HepG2 (cell line): ENCODE results near the gene LSR. TPM values are rescaled to one million over a fixed set of nuclear protein-coding genes. Genes with fewer than 3 reads are reported as not detected.

Experiments
- ATAC-seq: fragments of 200-7000 bp; cut with Tn5 transposase; 3 replicates; pipeline ENCODE4 v1.9.1; 2020; ENCODE audit warnings: mild to moderate bottlenecking, moderate library complexity
- BruUV-seq: library from RNA; stranded (reverse); fragments of 400-500 nt; replicated peaks from 2 replicates; lab custom pipeline; 2021; lab: Mats Ljungman, UMichigan
- CTCF ChIA-PET: fragments of 300-600 bp; formaldehyde crosslinking; extraction: SDS; loops from one replicate; lab custom pipeline; 2021; ENCODE audit warnings: low total read pairs, inconsistent platforms, low intra/inter-chr PET ratio; lab: Yijun Ruan, JAX
- POLR2A ChIA-PET: fragments of 350-600 bp; sonication (Branson Sonifier 250); formaldehyde crosslinking; loops from one replicate; lab custom pipeline; 2020; ENCODE audit warnings: antibody characterized with exemption, inconsistent platforms; lab: Yijun Ruan, JAX
- DNase-seq: peaks from one replicate; pipeline ENCODE4 v3.0.0-alpha.2; 2015; ENCODE audit warnings: low spot score
- FAIRE-seq: peaks from 3 replicates; lab custom pipeline; 2011; peaks lifted over from hg19 to GRCh38; lab: Jason Lieb, UNC
- H2AFZ ChIP-seq: one replicate; pipeline ENCODE4 v1.6.1; 2011; ENCODE audit warnings: low read length, inconsistent platforms
- H3K27ac ChIP-seq: fragments of 300-600 bp; 3 replicates; pipeline ENCODE4 v1.8.0; 2011; ENCODE audit warnings: mixed run types, mild to moderate bottlenecking, mixed read lengths, low read length, inconsistent platforms; ENCODE audit not compliant: insufficient read depth; ENCODE audit errors: extremely low read length
- H3K27me3 ChIP-seq, 2 experiments: fragments of 200-600 bp in 1 of 2; 2 replicates in 1 of 2; 3 replicates in 1 of 2; pipeline versions ENCODE4 v1.6.0 to v1.8.0; 2011; ENCODE audit warnings: low read length in 2 of 2, mild to moderate bottlenecking in 2 of 2, moderate library complexity in 2 of 2, inconsistent platforms in 1 of 2; ENCODE audit not compliant: insufficient read depth in 2 of 2, control insufficient read depth in 1 of 2
- H3K36me3 ChIP-seq, 2 experiments: fragments of 200-600 bp in 1 of 2; replicated peaks in 1 of 2; 2 replicates in 1 of 2; 3 replicates in 1 of 2; pipeline versions ENCODE4 v1.5.1 to v1.8.0; 2011; ENCODE audit warnings: low read length in 2 of 2, inconsistent platforms in 1 of 2; ENCODE audit not compliant: insufficient read depth in 2 of 2, control insufficient read depth in 1 of 2
- H3K4me1 ChIP-seq: 2 replicates; pipeline ENCODE4 v1.5.1; 2012; ENCODE audit warnings: low read length, inconsistent platforms; ENCODE audit not compliant: insufficient read depth
- H3K4me2 ChIP-seq: 2 replicates; pipeline ENCODE4 v1.6.0; 2011; ENCODE audit warnings: low read depth, low read length, inconsistent platforms
- H3K4me3 ChIP-seq, 3 experiments: fragments of 200-600 bp in 1 of 3; sonication (generic), shearing (Covaris generic) in 1 of 3; replicated peaks in 1 of 3; 2 replicates each; pipeline ENCODE4 v1.5.1; 2011 to 2016; ENCODE audit warnings: low read length in 3 of 3, inconsistent platforms in 2 of 3, low read depth in 2 of 3, mild to moderate bottlenecking in 2 of 3, control low read depth in 1 of 3, mixed read lengths in 1 of 3; ENCODE audit not compliant: insufficient read depth in 1 of 3
- H3K79me2 ChIP-seq: one replicate; pipeline ENCODE4 v1.6.1; 2011; ENCODE audit warnings: low read length, inconsistent platforms; ENCODE audit not compliant: insufficient read depth
- H3K9ac ChIP-seq: 2 replicates; pipeline ENCODE4 v1.6.0; 2011; ENCODE audit warnings: mild to moderate bottlenecking, low read depth, low read length, inconsistent platforms; ENCODE audit not compliant: insufficient read depth
- H3K9me3 ChIP-seq: 2 replicates; pipeline ENCODE4 v1.5.1; 2012; ENCODE audit warnings: mild to moderate bottlenecking, low read length
- H4K20me1 ChIP-seq: 2 replicates; pipeline ENCODE4 v1.6.0; 2011; ENCODE audit warnings: inconsistent platforms, mild to moderate bottlenecking, low read length, moderate library complexity; ENCODE audit not compliant: insufficient read depth
- FOXA1 ChIP-seq, 2 experiments: fragments of 450-650 bp in 1 of 2; sonication (generic) in 1 of 2; formaldehyde crosslinking in 1 of 2; IDR thresholded peaks; 2 replicates each; pipeline versions ENCODE4 v1.4.0 to v1.6.1; 2016 to 2020; ENCODE audit warnings: missing genetic modification reagents in 1 of 2
- NFKB2 ChIP-seq: sonication (generic); formaldehyde crosslinking; IDR thresholded peaks from 2 replicates; pipeline ENCODE4 v1.4.0; 2020; ENCODE audit warnings: missing genetic modification reagents, borderline replicate concordance
- PHF20 ChIP-seq: sonication (generic); formaldehyde crosslinking; IDR thresholded peaks from 2 replicates; pipeline ENCODE4 v1.5.0; 2020; ENCODE audit warnings: mild to moderate bottlenecking, missing genetic modification reagents
- RAD51 ChIP-seq: fragments of 450-650 bp; IDR thresholded peaks from 2 replicates; pipeline ENCODE4 v1.6.1; 2016; ENCODE audit warnings: borderline replicate concordance
- ZMYM3 ChIP-seq: sonication (generic); formaldehyde crosslinking; IDR thresholded peaks from 2 replicates; pipeline ENCODE4 v1.5.1; 2020; ENCODE audit warnings: mild to moderate bottlenecking, missing genetic modification reagents
- ZMYM4 ChIP-seq: sonication (generic); formaldehyde crosslinking; IDR thresholded peaks from 2 replicates; pipeline ENCODE4 v1.8.1; 2023; ENCODE audit warnings: mild to moderate bottlenecking, missing genetic modification reagents
- ZNF264 ChIP-seq: sonication (generic); formaldehyde crosslinking; IDR thresholded peaks from 2 replicates; pipeline ENCODE4 v1.4.0; 2020; ENCODE audit warnings: missing genetic modification reagents
- ZNF331 ChIP-seq: sonication (generic); formaldehyde crosslinking; IDR thresholded peaks from 2 replicates; pipeline ENCODE4 v1.4.0; 2020; ENCODE audit warnings: missing genetic modification reagents
- ZNF407 ChIP-seq: sonication (generic); formaldehyde crosslinking; IDR thresholded peaks from one replicate; pipeline ENCODE4 v1.5.1; 2020; ENCODE audit warnings: mild to moderate bottlenecking, missing genetic modification reagents; ENCODE audit errors: not compliant biosample characterization
- WGBS: methylation state at CpG from one replicate; pipeline ENCODE4 v1.1.6; 2017; ENCODE audit warnings: low lambda C conversion rate; 5-methylcytosine and 5-hydroxymethylcytosine counted together
- in situ Hi-C: cut with HindIII; loops from 2 replicates; pipeline ENCODE4 v1.10.0; 2017; ENCODE audit warnings: low pct_unique_long_range_greater_than_20kb; ENCODE audit not compliant: extremely low pct_ligation_motif_present
- intact Hi-C: fragments of 100-400 bp; cut with micrococcal nuclease; formaldehyde crosslinking; loops from one replicate; pipeline ENCODE4 v1.10.0; 2022; ENCODE audit not compliant: unreplicated experiment
- polyA plus RNA-seq, 8 experiments: library from polyadenylated mRNA; depleted of rRNA in 3 of 8; stranded (reverse) in 7 of 8; unstranded in 1 of 8; fragments of >200 nt; fragmentation: Illumina TruSeq in 4 of 8; extraction: Trizol in 4 of 8; gene quantifications; 2 replicates each; pipeline versions ENCODE4 v1.2.1 to v1.2.3, GENCODE V29; 2011 to 2016; ENCODE audit warnings: low read depth in 4 of 8, missing spikeins in 1 of 8, mixed read lengths in 1 of 8; ENCODE audit not compliant: insufficient read depth in 1 of 8
- total RNA-seq, 5 experiments: library from RNA; depleted of rRNA; stranded (reverse); fragments of >200 nt; fragmentation: Illumina TruSeq; extraction: Trizol; gene quantifications; 2 replicates each; pipeline ENCODE4 v1.2.3, GENCODE V29; 2016; ENCODE audit warnings: low read depth in 1 of 5
- TF ChIP-seq, protein P1 (sequence below): fragments of 450-650 bp; IDR thresholded peaks from 2 replicates; pipeline ENCODE4 v1.6.1; 2017

LSR gene
- total and polyA plus RNA-seq, 2 of the 13 experiments (the other 11 are each of a cell fraction or from before 2014, with no cell fraction given) = 29.2 to 79.2 TPM

DNA sequence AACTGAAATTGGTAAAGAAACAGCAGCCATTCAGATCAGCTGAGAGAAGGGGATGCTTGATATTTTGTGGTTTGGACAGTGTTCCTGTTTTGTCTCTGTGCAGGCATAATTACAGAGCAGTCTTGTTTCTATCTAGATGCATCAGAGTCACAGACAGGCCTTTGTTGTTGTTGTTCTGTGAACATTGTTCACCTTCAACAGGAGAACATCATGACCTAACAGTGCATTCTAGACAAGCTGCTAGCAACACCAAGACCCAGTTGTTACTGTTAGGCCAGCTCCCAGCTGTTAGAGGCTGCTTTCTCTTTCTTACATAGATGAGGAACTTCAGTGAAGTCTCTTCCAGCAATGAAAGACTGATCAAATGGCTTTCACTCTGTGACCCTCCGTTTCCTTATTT is 8.5 kb upstream of the LSR start:
- H4K20me1 ChIP-seq = no peaks in the 10 kb centered on the region
- intact Hi-C loops (loop anchor here (10.0 kb wide), 1 partner anchor 254 kb away; the partner anchor contains the start of gene KRTDAP), in situ Hi-C loops (no loop called here)
- H3K9ac ChIP-seq = no peak overlapping the region
- no peak overlapping the region for H3K4me2 ChIP-seq
- H3K27ac ChIP-seq = no peak overlapping the region
- no peaks in the 10 kb centered on the region for H3K36me3 ChIP-seq
- ChIA-PET CTCF (no interaction called here), POLR2A (no interaction called here)
- H2AFZ ChIP-seq = no peak overlapping the region
- ATAC-seq (no peak), DNase-seq (no peak), FAIRE-seq (no peak)
- H3K79me2 ChIP-seq = no peaks in the 10 kb centered on the region
- no peaks in the 10 kb centered on the region for H3K4me1 ChIP-seq
- TF ChIP-seq FOXA1 (IDR thresholded peaks at IDR 0.05) (no peak), FOXA1 (CRISPR knock-in tag; IDR thresholded peaks at IDR 0.05) (no peak), ZMYM4 (CRISPR knock-in tag) (no peak), RAD51 (no peak), NFKB2 (CRISPR knock-in tag) (no peak), ZNF331 (no peak), ZNF264 (CRISPR knock-in tag) (no peak), ZMYM3 (CRISPR knock-in tag) (no peak)
- TF ChIP-seq, protein P1, sequence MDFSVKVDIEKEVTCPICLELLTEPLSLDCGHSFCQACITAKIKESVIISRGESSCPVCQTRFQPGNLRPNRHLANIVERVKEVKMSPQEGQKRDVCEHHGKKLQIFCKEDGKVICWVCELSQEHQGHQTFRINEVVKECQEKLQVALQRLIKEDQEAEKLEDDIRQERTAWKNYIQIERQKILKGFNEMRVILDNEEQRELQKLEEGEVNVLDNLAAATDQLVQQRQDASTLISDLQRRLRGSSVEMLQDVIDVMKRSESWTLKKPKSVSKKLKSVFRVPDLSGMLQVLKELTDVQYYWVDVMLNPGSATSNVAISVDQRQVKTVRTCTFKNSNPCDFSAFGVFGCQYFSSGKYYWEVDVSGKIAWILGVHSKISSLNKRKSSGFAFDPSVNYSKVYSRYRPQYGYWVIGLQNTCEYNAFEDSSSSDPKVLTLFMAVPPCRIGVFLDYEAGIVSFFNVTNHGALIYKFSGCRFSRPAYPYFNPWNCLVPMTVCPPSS = no peak
- BruUV-seq = no TSS peak
- H3K4me3 ChIP-seq = no peak overlapping the region
- no peaks in the 10 kb centered on the region for H3K9me3 ChIP-seq
- H3K27me3 ChIP-seq = no peaks in the 10 kb centered on the region
- WGBS = 0% methylated on average over 1 of the region's 1 CpG

- Histone ChIP-seq H3K36me3 (no peaks in the 10 kb centered on the region), H4K20me1 (no peaks in the 10 kb centered on the region), H3K27ac (no peak overlapping the region), H3K4me3 (no peak overlapping the region), H3K9ac (no peak overlapping the region), H3K9me3 (no peaks in the 10 kb centered on the region), H2AFZ (no peak overlapping the region), H3K4me2 (no peak overlapping the region), H3K4me1 (no peaks in the 10 kb centered on the region), H3K79me2 (no peaks in the 10 kb centered on the region), H3K27me3 (no peaks in the 10 kb centered on the region)
- FAIRE-seq (no peak), DNase-seq (no peak), ATAC-seq (no peak)
- intact Hi-C loops (loop anchor here (10.0 kb wide), 1 partner anchor 253 kb away; the partner anchor contains the start of gene KRTDAP), in situ Hi-C loops (no loop called here)
- POLR2A ChIA-PET = no interaction called here
- CTCF ChIA-PET = no interaction called here
- 0% methylated on average over 1 of the region's 1 CpG for WGBS
- BruUV-seq = no TSS peak
- TF ChIP-seq PHF20 (CRISPR knock-in tag) (no peak), ZNF407 (CRISPR knock-in tag) (no peak)
Measured at GRCh38 chr19:35241417-35241816, 7.4 kb upstream of the LSR start.
